SK-N-SH (cell line): Measurements from ENCODE around the gene PSMA6. TPM values are rescaled to one million over a fixed set of nuclear protein-coding genes. Genes with fewer than 3 reads are reported as not detected.

ENCODE experiments used
- CTCF ChIA-PET: fragments of 300-600, 350-600 bp; formaldehyde crosslinking; extraction: SDS; loops from one replicate; lab custom pipeline; 2021; lab: Yijun Ruan, JAX
- POLR2A ChIA-PET: fragments of 350-600 bp; sonication (Branson Sonifier 250); formaldehyde crosslinking; extraction: SDS; loops from one replicate; lab custom pipeline; 2020; ENCODE audit warnings: antibody characterized with exemption, inconsistent platforms; lab: Yijun Ruan, JAX
- DNase-seq: peaks from one replicate; pipeline ENCODE4 v3.0.0; 2012
- H2AFZ ChIP-seq: fragments of 200-600 bp; sonication (generic); 2 replicates; pipeline ENCODE4 v1.8.1; 2016; ENCODE audit warnings: antibody characterized with exemption, mild to moderate bottlenecking, low read depth
- H3F3A ChIP-seq: fragments of 200-600 bp; sonication (generic); replicated peaks from 2 replicates; pipeline ENCODE3; 2016; ENCODE audit warnings: antibody characterized with exemption, mild to moderate bottlenecking; ENCODE audit not compliant: insufficient read depth
- H3K27ac ChIP-seq, 2 experiments: fragments of 200-500 bp in 1 of 2; fragments of 200-600 bp in 1 of 2; sonication (Bioruptor generic) in 1 of 2; sonication (generic), shearing (Covaris generic) in 1 of 2; 2 replicates each; pipeline versions ENCODE4 v1.5.1 to v1.6.1; 2014 to 2016; ENCODE audit warnings: low read depth in 2 of 2, inconsistent platforms in 1 of 2, low read length in 1 of 2, mild to moderate bottlenecking in 1 of 2, mixed read lengths in 1 of 2
- H3K27me3 ChIP-seq: fragments of 200-600 bp; sonication (generic), shearing (Covaris generic); 2 replicates; pipeline ENCODE4 v1.6.1; 2016; ENCODE audit warnings: mixed run types; ENCODE audit not compliant: insufficient read depth
- H3K36me3 ChIP-seq, 2 experiments: fragments of 200-500 bp in 1 of 2; fragments of 200-600 bp in 1 of 2; sonication (Bioruptor generic) in 1 of 2; sonication (generic) in 1 of 2; replicated peaks in 1 of 2; 2 replicates each; pipeline versions ENCODE3 to v1.5.1; 2014 to 2016; ENCODE audit warnings: low read length in 1 of 2, mild to moderate bottlenecking in 1 of 2; ENCODE audit not compliant: insufficient read depth in 2 of 2, control insufficient read depth in 1 of 2
- H3K4me1 ChIP-seq, 2 experiments: fragments of 200-500 bp in 1 of 2; fragments of 200-600 bp in 1 of 2; sonication (Bioruptor generic) in 1 of 2; sonication (generic), shearing (Covaris generic) in 1 of 2; 2 replicates each; pipeline versions ENCODE4 v1.5.1 to v1.6.1; 2014 to 2016; ENCODE audit warnings: low read depth in 1 of 2, low read length in 1 of 2, mixed run types in 1 of 2; ENCODE audit not compliant: insufficient read depth in 2 of 2, control insufficient read depth in 1 of 2
- H3K4me2 ChIP-seq: fragments of 200-600 bp; sonication (generic), shearing (Covaris generic); 2 replicates; pipeline ENCODE4 v1.6.1; 2017; ENCODE audit warnings: mixed run types
- H3K4me3 ChIP-seq, 2 experiments: fragments of 200-500 bp in 1 of 2; fragments of 200-600 bp in 1 of 2; sonication (Bioruptor generic) in 1 of 2; sonication (generic), shearing (Covaris generic) in 1 of 2; 2 replicates each; pipeline versions ENCODE4 v1.5.1 to v1.8.1; 2014 to 2016; ENCODE audit warnings: low read depth in 2 of 2, inconsistent platforms in 1 of 2, low read length in 1 of 2, mild to moderate bottlenecking in 1 of 2, mixed read lengths in 1 of 2, moderate library complexity in 1 of 2
- H3K79me2 ChIP-seq: fragments of 200-600 bp; sonication (generic); 2 replicates; pipeline ENCODE4 v1.8.1; 2017; ENCODE audit warnings: mild to moderate bottlenecking; ENCODE audit not compliant: insufficient read depth
- H3K9ac ChIP-seq: fragments of 200-600 bp; sonication (generic); 2 replicates; pipeline ENCODE4 v1.6.1; 2017; ENCODE audit warnings: mixed run types
- H3K9me2 ChIP-seq: fragments of 200-600 bp; sonication (generic); 2 replicates; pipeline ENCODE4 v1.6.1; 2017; ENCODE audit warnings: mixed run types
- H3K9me3 ChIP-seq: fragments of 200-600 bp; sonication (generic); 2 replicates; pipeline ENCODE4 v1.6.1; 2017; ENCODE audit warnings: mixed run types, mild to moderate bottlenecking, moderate library complexity
- H4K20me1 ChIP-seq: fragments of 200-600 bp; sonication (generic); 2 replicates; pipeline ENCODE4 v1.6.1; 2017; ENCODE audit warnings: mild to moderate bottlenecking, mixed run types; ENCODE audit not compliant: insufficient read depth
- EZH2phosphoT487 ChIP-seq: fragments of 200-600 bp; sonication (generic); IDR thresholded peaks from 2 replicates; pipeline ENCODE4 v1.6.1; 2017; ENCODE audit warnings: low read depth, mixed run types, mild to moderate bottlenecking, antibody characterized with exemption, moderate library complexity, borderline replicate concordance
- FOSL2 ChIP-seq: IDR thresholded peaks from 2 replicates; pipeline ENCODE4 v1.4.0; 2012; ENCODE audit warnings: low read depth, mild to moderate bottlenecking, moderate library complexity, borderline replicate concordance
- FOXM1 ChIP-seq: IDR thresholded peaks from 2 replicates; pipeline ENCODE4 v1.4.0; 2012; ENCODE audit warnings: low read depth, mild to moderate bottlenecking
- GABPA ChIP-seq: IDR thresholded peaks from 2 replicates; pipeline ENCODE4 v1.4.0; 2012; ENCODE audit warnings: low read depth, mild to moderate bottlenecking
- GATA2 ChIP-seq: sonication (generic); formaldehyde crosslinking; IDR thresholded peaks from 2 replicates; pipeline ENCODE4 v1.5.0; 2020; ENCODE audit warnings: mild to moderate bottlenecking, missing genetic modification reagents
- JUND ChIP-seq: IDR thresholded peaks from 2 replicates; pipeline ENCODE4 v1.4.0; 2012
- MEF2A ChIP-seq: IDR thresholded peaks from 2 replicates; pipeline ENCODE4 v1.4.0; 2012; ENCODE audit warnings: low read depth, borderline replicate concordance
- NRF1 ChIP-seq: IDR thresholded peaks from 2 replicates; pipeline ENCODE4 v1.6.1; 2012; ENCODE audit warnings: low read depth, mild to moderate bottlenecking, low read length
- RFX5 ChIP-seq: IDR thresholded peaks from 2 replicates; pipeline ENCODE4 v1.6.1; 2012; ENCODE audit warnings: mild to moderate bottlenecking, improper control_type of control experiment, low read length
- SIN3A ChIP-seq: IDR thresholded peaks from 2 replicates; pipeline ENCODE4 v1.6.1; 2012; ENCODE audit warnings: low read depth, mild to moderate bottlenecking, low read length, moderate library complexity, borderline replicate concordance
- TAF1 ChIP-seq: IDR thresholded peaks from 2 replicates; pipeline ENCODE4 v1.6.1; 2012; ENCODE audit warnings: low read depth, mild to moderate bottlenecking, low read length, moderate library complexity, borderline replicate concordance
- TEAD4 ChIP-seq: IDR thresholded peaks from 2 replicates; pipeline ENCODE4 v1.4.0; 2012; ENCODE audit warnings: mild to moderate bottlenecking, borderline replicate concordance; ENCODE audit not compliant: insufficient read depth
- WGBS: methylation state at CpG from one replicate; pipeline ENCODE4 v1.1.6; 2017; ENCODE audit warnings: low lambda C conversion rate; 5-methylcytosine and 5-hydroxymethylcytosine counted together
- polyA plus RNA-seq, 3 experiments: library from polyadenylated mRNA; depleted of rRNA; stranded (reverse); fragments of >200 nt; gene quantifications; 2 replicates each; pipeline ENCODE4 v1.2.3, GENCODE V29; 2012
- TF ChIP-seq, protein P1 (sequence below): fragments of 200-600 bp; sonication (generic); IDR thresholded peaks from 2 replicates; pipeline ENCODE4 v1.6.1; 2017; ENCODE audit warnings: antibody characterized with exemption, mild to moderate bottlenecking, moderate library complexity
- TF ChIP-seq, protein P2 (sequence below): fragments of 150-350 bp; IDR thresholded peaks from 2 replicates; pipeline ENCODE4 v1.6.1; 2016; ENCODE audit warnings: mild to moderate bottlenecking, low read depth, low read length
- TF ChIP-seq, protein P3 (sequence below): IDR thresholded peaks from 2 replicates; pipeline ENCODE4 v1.4.0; 2012; ENCODE audit warnings: low read depth, borderline replicate concordance
- TF ChIP-seq, protein P4 (sequence below): fragments of 150-350 bp; IDR thresholded peaks from 2 replicates; pipeline ENCODE4 v1.6.1; 2017; ENCODE audit warnings: antibody characterized with exemption, low read length, low read depth, borderline replicate concordance
- TF ChIP-seq, protein P5 (sequence below): IDR thresholded peaks from 2 replicates; pipeline ENCODE4; 2012

The PSMA6 gene
- polyA plus RNA-seq, 1 of the 3 experiments (the other 2 are of a cell fraction) = 174 TPM

DNA sequence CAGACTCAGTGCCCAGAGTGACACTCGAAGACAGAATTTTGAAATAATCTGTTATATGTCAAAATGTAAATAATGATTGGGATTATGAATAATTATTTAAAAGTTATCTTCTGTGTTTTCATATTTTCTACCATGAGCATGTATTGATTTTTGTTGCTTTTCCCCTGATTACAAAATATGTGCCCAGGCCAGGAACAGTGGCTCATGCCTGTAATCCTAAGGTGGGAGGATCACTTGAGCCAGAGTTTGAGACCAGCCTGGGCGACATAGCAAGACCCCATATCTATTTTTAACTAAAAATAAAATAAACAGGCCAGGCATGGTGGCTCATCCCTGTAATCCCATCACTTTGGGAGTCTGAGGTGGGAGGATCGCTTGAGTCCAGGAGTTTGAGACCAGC lies 13.5 kb downstream of the PSMA6 start:
- ChIA-PET POLR2A (interaction anchor here (1.5 kb wide), 1 partner anchor 13 kb away, joined by 8 read pairs; the partner anchor contains the start of gene PSMA6), CTCF (interaction anchor here (1.5 kb wide), 1 partner anchor 513 kb away, joined by 3 read pairs; no protein-coding TSS in a partner anchor)
- H3K27ac ChIP-seq = no peak overlapping the region
- H3K36me3 ChIP-seq = peaks cover 11 to 39% of the 10 kb centered on the region in 2 experiments
- no peaks in the 10 kb centered on the region for H3K27me3 ChIP-seq
- peaks cover 98% of the 10 kb centered on the region for H3K79me2 ChIP-seq
- DNase-seq = no peak
- WGBS = 97% methylated on average over 3 of the region's 3 CpGs
- H3K4me1 ChIP-seq = no peaks in the 10 kb centered on the region
- H3F3A ChIP-seq = peaks cover 29% of the 10 kb centered on the region
- H3K4me3 ChIP-seq = no peak overlapping the region
- H3K9me2 ChIP-seq = no peaks in the 10 kb centered on the region
- no peak overlapping the region for H2AFZ ChIP-seq
- H3K4me2 ChIP-seq = no peak overlapping the region
- H3K9ac ChIP-seq = no peak overlapping the region
- H3K9me3 ChIP-seq = 0 out of 2 replicates have a peak, but pooled peaks cover 4% of the 10 kb centered on the region
- H4K20me1 ChIP-seq = peaks cover 74% of the 10 kb centered on the region
- TF ChIP-seq SIN3A = no peak
- TF ChIP-seq GABPA = no peak
- TF ChIP-seq, protein P1, sequence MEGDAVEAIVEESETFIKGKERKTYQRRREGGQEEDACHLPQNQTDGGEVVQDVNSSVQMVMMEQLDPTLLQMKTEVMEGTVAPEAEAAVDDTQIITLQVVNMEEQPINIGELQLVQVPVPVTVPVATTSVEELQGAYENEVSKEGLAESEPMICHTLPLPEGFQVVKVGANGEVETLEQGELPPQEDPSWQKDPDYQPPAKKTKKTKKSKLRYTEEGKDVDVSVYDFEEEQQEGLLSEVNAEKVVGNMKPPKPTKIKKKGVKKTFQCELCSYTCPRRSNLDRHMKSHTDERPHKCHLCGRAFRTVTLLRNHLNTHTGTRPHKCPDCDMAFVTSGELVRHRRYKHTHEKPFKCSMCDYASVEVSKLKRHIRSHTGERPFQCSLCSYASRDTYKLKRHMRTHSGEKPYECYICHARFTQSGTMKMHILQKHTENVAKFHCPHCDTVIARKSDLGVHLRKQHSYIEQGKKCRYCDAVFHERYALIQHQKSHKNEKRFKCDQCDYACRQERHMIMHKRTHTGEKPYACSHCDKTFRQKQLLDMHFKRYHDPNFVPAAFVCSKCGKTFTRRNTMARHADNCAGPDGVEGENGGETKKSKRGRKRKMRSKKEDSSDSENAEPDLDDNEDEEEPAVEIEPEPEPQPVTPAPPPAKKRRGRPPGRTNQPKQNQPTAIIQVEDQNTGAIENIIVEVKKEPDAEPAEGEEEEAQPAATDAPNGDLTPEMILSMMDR = no peak
- TF ChIP-seq EZH2phosphoT487 = no peak
- no peak for TF ChIP-seq NRF1
- TF ChIP-seq, protein P2, sequence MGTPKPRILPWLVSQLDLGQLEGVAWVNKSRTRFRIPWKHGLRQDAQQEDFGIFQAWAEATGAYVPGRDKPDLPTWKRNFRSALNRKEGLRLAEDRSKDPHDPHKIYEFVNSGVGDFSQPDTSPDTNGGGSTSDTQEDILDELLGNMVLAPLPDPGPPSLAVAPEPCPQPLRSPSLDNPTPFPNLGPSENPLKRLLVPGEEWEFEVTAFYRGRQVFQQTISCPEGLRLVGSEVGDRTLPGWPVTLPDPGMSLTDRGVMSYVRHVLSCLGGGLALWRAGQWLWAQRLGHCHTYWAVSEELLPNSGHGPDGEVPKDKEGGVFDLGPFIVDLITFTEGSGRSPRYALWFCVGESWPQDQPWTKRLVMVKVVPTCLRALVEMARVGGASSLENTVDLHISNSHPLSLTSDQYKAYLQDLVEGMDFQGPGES = no peak
- TF ChIP-seq MEF2A = no peak
- TF ChIP-seq, protein P3, sequence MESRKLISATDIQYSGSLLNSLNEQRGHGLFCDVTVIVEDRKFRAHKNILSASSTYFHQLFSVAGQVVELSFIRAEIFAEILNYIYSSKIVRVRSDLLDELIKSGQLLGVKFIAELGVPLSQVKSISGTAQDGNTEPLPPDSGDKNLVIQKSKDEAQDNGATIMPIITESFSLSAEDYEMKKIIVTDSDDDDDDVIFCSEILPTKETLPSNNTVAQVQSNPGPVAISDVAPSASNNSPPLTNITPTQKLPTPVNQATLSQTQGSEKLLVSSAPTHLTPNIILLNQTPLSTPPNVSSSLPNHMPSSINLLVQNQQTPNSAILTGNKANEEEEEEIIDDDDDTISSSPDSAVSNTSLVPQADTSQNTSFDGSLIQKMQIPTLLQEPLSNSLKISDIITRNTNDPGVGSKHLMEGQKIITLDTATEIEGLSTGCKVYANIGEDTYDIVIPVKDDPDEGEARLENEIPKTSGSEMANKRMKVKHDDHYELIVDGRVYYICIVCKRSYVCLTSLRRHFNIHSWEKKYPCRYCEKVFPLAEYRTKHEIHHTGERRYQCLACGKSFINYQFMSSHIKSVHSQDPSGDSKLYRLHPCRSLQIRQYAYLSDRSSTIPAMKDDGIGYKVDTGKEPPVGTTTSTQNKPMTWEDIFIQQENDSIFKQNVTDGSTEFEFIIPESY = no peak
- no peak for TF ChIP-seq GATA2 (CRISPR knock-in tag)
- TF ChIP-seq FOXM1 = no peak
- TF ChIP-seq RFX5 = no peak
- TF ChIP-seq JUND = no peak
- no peak for TF ChIP-seq TEAD4
- TF ChIP-seq TAF1 = no peak
- TF ChIP-seq, protein P4, sequence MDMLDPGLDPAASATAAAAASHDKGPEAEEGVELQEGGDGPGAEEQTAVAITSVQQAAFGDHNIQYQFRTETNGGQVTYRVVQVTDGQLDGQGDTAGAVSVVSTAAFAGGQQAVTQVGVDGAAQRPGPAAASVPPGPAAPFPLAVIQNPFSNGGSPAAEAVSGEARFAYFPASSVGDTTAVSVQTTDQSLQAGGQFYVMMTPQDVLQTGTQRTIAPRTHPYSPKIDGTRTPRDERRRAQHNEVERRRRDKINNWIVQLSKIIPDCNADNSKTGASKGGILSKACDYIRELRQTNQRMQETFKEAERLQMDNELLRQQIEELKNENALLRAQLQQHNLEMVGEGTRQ = no peak
- TF ChIP-seq, protein P5, sequence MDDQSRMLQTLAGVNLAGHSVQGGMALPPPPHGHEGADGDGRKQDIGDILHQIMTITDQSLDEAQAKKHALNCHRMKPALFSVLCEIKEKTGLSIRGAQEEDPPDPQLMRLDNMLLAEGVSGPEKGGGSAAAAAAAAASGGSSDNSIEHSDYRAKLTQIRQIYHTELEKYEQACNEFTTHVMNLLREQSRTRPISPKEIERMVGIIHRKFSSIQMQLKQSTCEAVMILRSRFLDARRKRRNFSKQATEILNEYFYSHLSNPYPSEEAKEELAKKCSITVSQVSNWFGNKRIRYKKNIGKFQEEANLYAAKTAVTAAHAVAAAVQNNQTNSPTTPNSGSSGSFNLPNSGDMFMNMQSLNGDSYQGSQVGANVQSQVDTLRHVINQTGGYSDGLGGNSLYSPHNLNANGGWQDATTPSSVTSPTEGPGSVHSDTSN = no peak
- no peak for TF ChIP-seq FOSL2
